Activated CD4-positive, alpha-beta T cell treated with anti-CD3 and anti-CD28 coated beads, Interleukin-2, amount 10 ng/mL, durations not matched to agents 24 days and 14 days (primary cell): ENCODE results near the gene LTBP1. TPM values are rescaled to one million over a fixed set of nuclear protein-coding genes. Genes with fewer than 3 reads are reported as not detected.

Experiments used
- DNase-seq: peaks from one replicate; pipeline ENCODE4 v3.0.0; 2022
- H3K27ac Mint-ChIP-seq: one replicate; pipeline ENCODE4 v1.8.0; 2022; ENCODE audit warnings: mild to moderate bottlenecking, mixed read lengths
- H3K27me3 Mint-ChIP-seq: one replicate; pipeline ENCODE4 v1.8.0; 2022; ENCODE audit warnings: mixed read lengths
- H3K36me3 Mint-ChIP-seq: one replicate; pipeline ENCODE4 v1.8.0; 2022; ENCODE audit warnings: low read depth, mild to moderate bottlenecking, mixed read lengths
- H3K4me1 Mint-ChIP-seq: one replicate; pipeline ENCODE4 v1.8.0; 2021; ENCODE audit warnings: mixed read lengths
- H3K4me3 Mint-ChIP-seq: one replicate; pipeline ENCODE4 v1.8.0; 2022; ENCODE audit warnings: mild to moderate bottlenecking, moderate library complexity, mixed read lengths
- H3K9me3 Mint-ChIP-seq: one replicate; pipeline ENCODE4 v1.8.0; 2021; ENCODE audit warnings: mixed read lengths
- intact Hi-C: fragments of 100-400 bp; cut with micrococcal nuclease; formaldehyde crosslinking; loops from one replicate; pipeline ENCODE4 v1.15.1; 2023
- total RNA-seq: library from RNA; stranded (reverse); gene quantifications from 2 replicates; pipeline ENCODE4 v1.2.3, GENCODE V29; 2022

The LTBP1 gene
- total RNA-seq, 1 donor from 2014 or later: 0.21 TPM

- H3K27me3 Mint-ChIP-seq: peaks cover 5% of the 10 kb centered on the region
- no peak for DNase-seq
- H3K36me3 Mint-ChIP-seq: no peaks in the 10 kb centered on the region
- no peak overlapping the region for H3K4me3 Mint-ChIP-seq
- H3K27ac Mint-ChIP-seq: no peak overlapping the region
- no peaks in the 10 kb centered on the region for H3K4me1 Mint-ChIP-seq
- H3K9me3 Mint-ChIP-seq: peaks cover 11% of the 10 kb centered on the region
- intact Hi-C loops: no loop called here
Measured at GRCh38 chr2:33448220-33448899, 501.6 kb downstream of the LTBP1 start.
